Measurements from ENCODE around the gene SPI1.
A peak's percentile ranks its signal among the peaks of the same experiment; 100 is the strongest.

Gene SPI1

DNA sequence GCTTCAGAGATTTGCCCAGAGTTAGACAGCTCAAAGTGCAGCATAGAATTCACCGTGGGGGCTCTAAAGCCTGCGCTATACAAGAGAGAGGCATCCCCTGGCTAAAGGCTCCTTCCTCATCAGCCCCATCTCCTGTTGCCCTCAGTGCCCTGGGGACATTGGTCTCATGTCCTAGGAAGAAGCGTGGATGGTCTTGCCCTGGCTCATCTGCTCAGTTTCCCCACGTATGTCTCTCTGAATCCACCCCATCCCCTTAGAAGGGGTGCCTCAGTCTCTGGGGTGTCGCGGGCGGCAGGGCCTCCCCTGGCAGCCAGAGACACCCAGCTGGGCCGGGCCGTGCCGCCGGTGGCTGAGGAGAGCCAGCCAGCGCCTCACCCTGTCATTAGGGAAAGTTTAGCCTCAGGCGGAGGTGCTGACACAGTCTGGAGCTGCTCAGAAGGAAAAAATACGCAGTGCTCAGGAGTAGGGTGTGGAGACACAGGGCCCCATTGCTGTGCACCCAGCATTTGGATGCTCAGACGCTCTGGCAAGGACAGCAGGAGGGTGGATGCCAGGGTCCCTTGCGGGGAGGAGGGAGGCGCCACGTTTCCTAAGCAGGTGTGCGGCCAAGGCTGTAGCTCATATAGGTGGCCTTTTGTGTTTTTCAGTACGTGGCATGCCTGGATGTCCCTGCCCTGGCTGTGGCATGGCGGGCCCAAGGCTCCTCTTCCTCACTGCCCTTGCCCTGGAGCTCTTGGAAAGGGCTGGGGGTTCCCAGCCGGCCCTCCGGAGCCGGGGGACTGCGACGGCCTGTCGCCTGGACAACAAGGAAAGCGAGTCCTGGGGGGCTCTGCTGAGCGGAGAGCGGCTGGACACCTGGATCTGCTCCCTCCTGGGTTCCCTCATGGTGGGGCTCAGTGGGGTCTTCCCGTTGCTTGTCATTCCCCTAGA, 31.4 kb upstream of the SPI1 start:
- DNase-seq (ENCODE audit: low read depth): peak; percentile 85
- peak overlapping the region; percentile 67 for H3K4me3 ChIP-seq (ENCODE audit: low read length)
- peak; percentile 0 for TF ChIP-seq CTCF (IDR thresholded peaks at IDR 0.05; ENCODE audit: insufficient read depth, low read depth, low read length, missing control alignments)

DNA sequence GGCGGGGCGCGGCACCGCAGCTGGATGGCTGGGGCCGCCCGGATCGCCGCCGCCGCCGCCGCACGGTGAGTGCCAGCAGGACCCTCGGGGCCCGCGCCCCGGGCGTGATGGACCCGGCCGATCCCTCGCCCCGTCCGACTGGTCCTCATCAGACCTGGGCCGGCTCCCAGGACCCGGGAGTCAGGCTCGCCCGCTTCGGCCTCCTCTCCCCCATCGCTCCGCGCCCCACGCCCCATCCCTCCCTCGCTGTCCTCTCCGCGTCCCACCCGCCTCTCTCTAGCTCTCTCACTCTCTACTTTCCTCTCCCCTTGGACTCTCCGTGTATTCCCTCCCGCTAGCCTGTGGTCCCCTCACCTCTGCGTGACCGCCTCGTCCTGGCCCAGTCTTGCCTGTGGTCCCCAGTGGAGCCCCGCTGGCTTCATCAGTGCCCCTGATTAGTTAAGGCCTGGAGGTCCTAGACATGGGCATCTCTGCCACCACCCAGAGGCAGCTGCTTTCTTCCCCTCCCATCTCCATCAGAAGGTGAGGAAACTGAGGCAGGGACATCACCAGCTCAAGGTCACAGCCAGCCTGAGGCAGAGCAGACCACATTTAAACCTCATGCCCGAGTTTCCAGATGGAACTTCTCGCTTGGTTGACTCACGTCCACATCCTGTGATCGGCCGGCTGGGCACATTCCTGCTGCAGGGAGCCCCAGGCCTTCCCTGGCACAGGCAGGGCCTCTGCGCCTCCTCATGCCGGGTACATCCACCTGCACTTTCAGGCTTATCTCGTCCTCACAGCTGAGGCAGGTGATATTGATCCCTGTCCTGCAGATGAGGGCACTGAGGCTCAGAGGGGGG, 30.5 kb upstream of the SPI1 start:
- peak; percentile 92 for DNase-seq (ENCODE audit: low read depth)
- peak; percentile 7 for TF ChIP-seq CTCF (IDR thresholded peaks at IDR 0.05; ENCODE audit: insufficient read depth, low read depth, low read length, missing control alignments)
- H3K4me3 ChIP-seq (ENCODE audit: low read length): peak overlapping the region; percentile 67

DNA sequence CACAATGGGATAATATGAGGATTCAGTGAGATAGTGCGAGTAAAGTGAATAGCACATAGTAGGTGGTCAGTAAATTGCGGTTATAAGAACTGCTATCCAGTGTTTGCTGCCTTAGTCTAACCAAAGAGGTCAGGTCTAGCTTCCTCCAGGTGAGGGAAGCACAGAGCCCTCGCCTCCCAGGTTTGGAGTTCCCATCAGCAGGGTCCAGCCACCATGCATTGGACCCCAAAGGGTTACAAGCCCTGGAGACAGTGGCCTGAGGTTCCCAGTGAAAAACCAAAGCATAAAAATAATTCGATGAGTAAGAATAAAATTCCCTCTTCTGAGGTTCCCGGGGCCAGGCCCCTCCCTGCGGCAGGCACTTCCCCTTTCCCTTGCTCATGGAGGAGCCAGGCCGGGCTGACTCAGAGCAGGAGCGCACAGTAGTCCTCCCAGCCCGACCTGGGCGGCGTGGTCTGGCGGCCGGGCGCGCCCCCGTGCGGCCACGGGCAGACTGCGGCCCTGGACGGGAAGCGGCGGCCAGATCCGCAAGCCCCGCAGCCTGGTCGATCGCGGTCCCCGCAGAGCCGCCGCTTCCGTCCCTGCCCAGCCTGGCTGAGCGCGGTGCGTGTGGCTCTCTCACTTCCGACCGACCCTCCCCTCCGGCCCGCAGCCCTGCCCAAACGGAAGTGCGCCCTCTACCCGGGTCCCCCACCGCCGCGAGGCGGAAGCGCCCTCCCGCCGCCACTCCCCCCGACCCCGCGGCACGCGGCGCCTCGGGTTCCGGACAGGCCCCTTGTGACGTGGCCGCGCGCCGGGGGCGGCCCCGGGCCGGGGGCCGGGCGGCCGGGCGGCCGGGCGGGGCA, 29.6 kb upstream of the SPI1 start, which contains the start of gene SLC39A13:
TSS of gene SLC39A13 (plus strand) at position 845 of the 845 bp plus-strand sequence. CDS start 1,505 bp downstream, outside the sequence.
- peak; percentile 97 for DNase-seq (ENCODE audit: low read depth)
- peak; percentile 1 for TF ChIP-seq CTCF (IDR thresholded peaks at IDR 0.05; ENCODE audit: insufficient read depth, low read depth, low read length, missing control alignments)
- peak within 1 kb of the TSS; percentile 73 for H3K4me3 ChIP-seq (ENCODE audit: low read length)

- TF ChIP-seq CTCF (IDR thresholded peaks at IDR 0.05; ENCODE audit: insufficient read depth, low read depth, low read length, missing control alignments): peak; percentile 17
- peak; percentile 54 for DNase-seq (ENCODE audit: low read depth)
- peak overlapping the region; percentile 73 for H3K4me3 ChIP-seq (ENCODE audit: low read length)
Observed at GRCh38 chr11:47406896-47407745, 28.8 kb upstream of the SPI1 start.

DNA sequence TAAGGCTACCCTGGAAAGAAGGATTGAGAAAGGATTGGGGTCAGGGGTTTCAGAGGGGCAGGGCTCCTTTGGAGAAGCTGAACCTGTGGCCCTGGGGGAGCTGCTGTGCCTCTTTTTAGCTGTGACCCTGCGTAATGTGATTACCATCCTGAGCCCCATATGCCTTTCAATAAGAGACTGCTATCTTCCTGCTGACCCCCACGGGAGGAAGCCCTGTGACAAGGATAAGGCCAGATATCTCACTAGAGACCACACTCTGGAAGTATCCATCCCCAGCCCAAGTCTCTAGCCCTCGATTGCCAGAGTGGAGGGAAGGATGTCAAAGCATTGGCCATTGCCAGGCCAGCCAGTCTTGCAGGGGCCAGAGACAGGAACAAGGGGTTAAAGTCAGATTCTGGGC, 25.2 kb upstream of the SPI1 start:
- TF ChIP-seq CTCF (IDR thresholded peaks at IDR 0.05; ENCODE audit: insufficient read depth, low read depth, low read length, missing control alignments): no peak
- DNase-seq (ENCODE audit: low read depth): no peak
- H3K4me3 ChIP-seq (ENCODE audit: low read length): no peak overlapping the region

All from epithelial cell of esophagus (primary cell).